ENCODE measurements around the gene TRIM2. TPM values are rescaled to one million over a fixed set of nuclear protein-coding genes. Genes with fewer than 3 reads are reported as not detected.

The TRIM2 gene
- total and polyA plus RNA-seq, 10 of the 15 experiments (the other 5 are each of a cell fraction or from before 2014, with no cell fraction given), result 0.06 to 0.19 (median 0.15) TPM; not detected in 3

GRCh38 chr4:153332936-153333335, 128.7 kb downstream of the TRIM2 start:
- Histone ChIP-seq H3K4me3 (no peak overlapping the region), H3K27me3 (replicated peaks in 1 of 2; ENCODE audit: control insufficient read depth in 2 of 2, insufficient read depth in 2 of 2, low read length in 1 of 2) (no peaks in the 10 kb centered on the region; a peak in 1 of 4 replicates), H4K20me1 (ENCODE audit: control insufficient read depth, insufficient read depth) (no peaks in the 10 kb centered on the region), H3K9me3 (replicated peaks; ENCODE audit: control insufficient read depth, insufficient read depth, low read length) (no peaks in the 10 kb centered on the region), H3K79me2 (ENCODE audit: control insufficient read depth, insufficient read depth, low read length) (no peaks in the 10 kb centered on the region), H2AFZ (ENCODE audit: control insufficient read depth, low read depth, low read length) (no peak overlapping the region), H3K4me2 (ENCODE audit: control insufficient read depth, insufficient read depth) (no peak overlapping the region), H3K27ac (ENCODE audit: control insufficient read depth, insufficient read depth) (no peak overlapping the region), H3K4me1 (ENCODE audit: control insufficient read depth, insufficient read depth, low read length) (no peaks in the 10 kb centered on the region), H3K36me3 (ENCODE audit: control insufficient read depth in 2 of 2, insufficient read depth in 2 of 2, low read length in 1 of 2) (no peaks in the 10 kb centered on the region), H3K9ac (ENCODE audit: control insufficient read depth, insufficient read depth, low read length) (no peak overlapping the region)
- SMC1A ChIA-PET (ENCODE audit: uncharacterized antibody, unreplicated experiment), result no interaction called here
- FAIRE-seq (no peak), ATAC-seq (no peak), DNase-seq (ENCODE audit: low read depth, low spot score) (no peak)
- intact Hi-C loops (cut with micrococcal nuclease; ENCODE audit: unreplicated experiment), result no loop called here
- in situ Hi-C loops (cut with MboI), result no loop called here
- 97% methylated on average over 2 of the region's 2 CpGs for WGBS (ENCODE audit: insufficient coverage, insufficient replicate concordance, low lambda C conversion rate, missing lambda C conversion rate)
- TF ChIP-seq BCL11A (IDR thresholded peaks at IDR 0.05; ENCODE audit: low read depth, low read length), result no peak
- TF ChIP-seq NFYB (IDR thresholded peaks at IDR 0.05; ENCODE audit: insufficient read depth, low read depth, low read length), result no peak
- no peak for TF ChIP-seq IRF3 (IDR thresholded peaks at IDR 0.05)
- TF ChIP-seq BCLAF1 (IDR thresholded peaks at IDR 0.05), result no peak
- no peak for TF ChIP-seq ELK1 (IDR thresholded peaks at IDR 0.05; ENCODE audit: low read depth, low read length)
- TF ChIP-seq NR2F1 (conservative IDR thresholded peaks at IDR 0.05), result no peak
- no peak for TF ChIP-seq BRCA1 (IDR thresholded peaks at IDR 0.05; ENCODE audit: low read depth, low read length)
- no peak for TF ChIP-seq BACH1 (IDR thresholded peaks at IDR 0.05; ENCODE audit: borderline replicate concordance)
- no peak for TF ChIP-seq IRF5 (IDR thresholded peaks at IDR 0.05; ENCODE audit: borderline replicate concordance)
- TF ChIP-seq E2F4 (IDR thresholded peaks at IDR 0.05; ENCODE audit: low read depth, low read length), result no peak
- no TSS peak for BruUV-seq (replicated peaks)
- CTCF ChIA-PET, result no interaction called here
- RAD21 ChIA-PET (ENCODE audit: unreplicated experiment), result no interaction called here
- POLR2A ChIA-PET, result interaction anchor here (0.7 kb wide), 1 partner anchor 87 kb away, joined by 3 read pairs; no protein-coding TSS in a partner anchor
